DMS153 treated with DMSO at 0.1 percent for 48 hours (cell line): ENCODE results near the gene EPHA1.

Experiments used
- DNase-seq: peaks from one replicate; lab custom pipeline; 2025; ENCODE audit not compliant: unreplicated experiment; lab: John Stamatoyannopoulos, UW

EPHA1 gene

GRCh38 chr7:143352531-143353002 lies 56.1 kb downstream of the EPHA1 start:
- DNase-seq = no peak

GRCh38 chr7:143351574-143351973 lies 57.1 kb downstream of the EPHA1 start:
- DNase-seq = no peak

GRCh38 chr7:143351060-143351459 lies 57.6 kb downstream of the EPHA1 start:
- no peak for DNase-seq

- DNase-seq = no peak
Measured at GRCh38 chr7:143347950-143348349, 60.7 kb downstream of the EPHA1 start.

GRCh38 chr7:143346018-143346417 lies 62.6 kb downstream of the EPHA1 start:
- DNase-seq = no peak

- no peak for DNase-seq
Measured at GRCh38 chr7:143345428-143345900, 63.2 kb downstream of the EPHA1 start.

- no peak for DNase-seq
Measured at GRCh38 chr7:143343596-143343995, 65.1 kb downstream of the EPHA1 start.

- no peak for DNase-seq
Measured at GRCh38 chr7:143341842-143342241, 66.8 kb downstream of the EPHA1 start.
